WTC11 (cell line): ENCODE results near the gene ACTL7A. TPM values are rescaled to one million over a fixed set of nuclear protein-coding genes. Genes with fewer than 3 reads are reported as not detected.

Experiments used
- ATAC-seq: fragments of 200-7000 bp; cut with Tn5 transposase; 2 replicates; pipeline ENCODE4 v1.10.0; 2021; ENCODE audit warnings: mild to moderate bottlenecking, moderate library complexity
- CTCF ChIA-PET: fragments of 300-600 bp; sonication (Branson Sonifier 250); formaldehyde crosslinking; loops from one replicate; lab custom pipeline; 2021; ENCODE audit warnings: antibody characterized with exemption; lab: Charles Lee
- POLR2A ChIA-PET: fragments of 350-600 bp; sonication (Branson Sonifier 250); formaldehyde crosslinking; loops from one replicate; lab custom pipeline; 2021; ENCODE audit warnings: antibody characterized with exemption; lab: Charles Lee
- DNase-seq: peaks from one replicate; pipeline ENCODE4 v3.0.0; 2021; ENCODE audit warnings: low spot score
- H3K27ac Mint-ChIP-seq: 2 replicates; pipeline ENCODE4 v1.8.0; 2021; ENCODE audit warnings: mixed read lengths
- H3K27me3 Mint-ChIP-seq: 2 replicates; pipeline ENCODE4 v1.8.0; 2021; ENCODE audit warnings: low read depth, mild to moderate bottlenecking, moderate library complexity, mixed read lengths
- H3K36me3 Mint-ChIP-seq: 2 replicates; pipeline ENCODE4 v1.8.0; 2021; ENCODE audit warnings: mixed read lengths
- H3K4me1 Mint-ChIP-seq: 2 replicates; pipeline ENCODE4 v1.8.0; 2022; ENCODE audit warnings: mixed read lengths
- H3K4me3 Mint-ChIP-seq: 2 replicates; pipeline ENCODE4 v1.8.0; 2021; ENCODE audit warnings: mild to moderate bottlenecking, moderate library complexity, mixed read lengths
- H3K9me3 Mint-ChIP-seq: 2 replicates; pipeline ENCODE4 v1.8.0; 2021; ENCODE audit warnings: mixed read lengths
- ATF6 ChIP-seq: sonication (generic); formaldehyde crosslinking; IDR thresholded peaks from 2 replicates; pipeline ENCODE4 v1.8.1; 2023; ENCODE audit warnings: mild to moderate bottlenecking, missing genetic modification reagents
- CREM ChIP-seq: sonication (generic); formaldehyde crosslinking; IDR thresholded peaks from 2 replicates; pipeline ENCODE4 v1.8.1; 2022; ENCODE audit warnings: mild to moderate bottlenecking, missing genetic modification reagents, moderate library complexity
- E2F1 ChIP-seq: sonication (generic); formaldehyde crosslinking; IDR thresholded peaks from 2 replicates; pipeline ENCODE4 v1.8.0; 2022; ENCODE audit warnings: mild to moderate bottlenecking, missing genetic modification reagents
- FOXK1 ChIP-seq: sonication (generic); formaldehyde crosslinking; IDR thresholded peaks from 2 replicates; pipeline ENCODE4 v1.8.0; 2022; ENCODE audit warnings: mild to moderate bottlenecking, moderate library complexity, missing genetic modification reagents
- FOXP1 ChIP-seq: sonication (generic); formaldehyde crosslinking; IDR thresholded peaks from 2 replicates; pipeline ENCODE4 v1.8.0; 2022; ENCODE audit warnings: missing genetic modification reagents, mild to moderate bottlenecking, moderate library complexity, borderline replicate concordance
- FOXP4 ChIP-seq: sonication (generic); formaldehyde crosslinking; IDR thresholded peaks from 2 replicates; pipeline ENCODE4 v1.8.0; 2022; ENCODE audit warnings: mild to moderate bottlenecking, missing genetic modification reagents
- IRF1 ChIP-seq: sonication (generic); formaldehyde crosslinking; IDR thresholded peaks from 2 replicates; pipeline ENCODE4 v1.8.0; 2023; ENCODE audit warnings: missing genetic modification reagents
- JAZF1 ChIP-seq: fragments of 250-450 bp; sonication (Bioruptor Pico); IDR thresholded peaks from 2 replicates; pipeline ENCODE4 v1.9.0; 2021; ENCODE audit warnings: moderate library complexity, mild to moderate bottlenecking, inconsistent platforms
- JUN ChIP-seq: sonication (generic); formaldehyde crosslinking; IDR thresholded peaks from 2 replicates; pipeline ENCODE4 v1.8.0; 2023; ENCODE audit warnings: mild to moderate bottlenecking, missing genetic modification reagents
- NFYB ChIP-seq: sonication (generic); formaldehyde crosslinking; conservative IDR thresholded peaks from 2 replicates; pipeline ENCODE4 v1.8.0; 2022; ENCODE audit warnings: low read depth, missing genetic modification reagents
- NR1H2 ChIP-seq: sonication (generic); formaldehyde crosslinking; IDR thresholded peaks from 2 replicates; pipeline ENCODE4 v1.9.0; 2021; ENCODE audit warnings: mild to moderate bottlenecking, moderate library complexity, missing genetic modification reagents
- NR3C1 ChIP-seq: sonication (generic); formaldehyde crosslinking; conservative IDR thresholded peaks from 2 replicates; pipeline ENCODE4 v1.8.1; 2023; ENCODE audit warnings: low read depth, mild to moderate bottlenecking, missing genetic modification reagents
- RORB ChIP-seq: fragments of 250-450 bp; sonication (Bioruptor Pico); IDR thresholded peaks from 2 replicates; pipeline ENCODE4 v1.9.0; 2021; ENCODE audit warnings: mild to moderate bottlenecking
- USF2 ChIP-seq: sonication (generic); formaldehyde crosslinking; IDR thresholded peaks from 2 replicates; pipeline ENCODE4 v1.8.1; 2023; ENCODE audit warnings: mild to moderate bottlenecking, missing genetic modification reagents, moderate library complexity
- ZNF281 ChIP-seq: sonication (generic); formaldehyde crosslinking; IDR thresholded peaks from 2 replicates; pipeline ENCODE4 v1.8.0; 2023; ENCODE audit warnings: mild to moderate bottlenecking, missing genetic modification reagents
- ZSCAN18 ChIP-seq: fragments of 250-450 bp; sonication (Bioruptor Pico); IDR thresholded peaks from 2 replicates; pipeline ENCODE4 v2.1.2; 2022; ENCODE audit warnings: mild to moderate bottlenecking, moderate library complexity
- total RNA-seq: library from RNA; stranded (reverse); gene quantifications from 3 replicates; pipeline ENCODE4 v1.2.3, GENCODE V29; 2021

Gene ACTL7A
- total RNA-seq, 1 experiment from 2014 or later, result not detected

GRCh38 chr9:108861464-108861863 lies 602 bp upstream of the ACTL7A start (continued):
- TF ChIP-seq ATF6, result no peak
- no peak for TF ChIP-seq CREM (CRISPR knock-in tag)
- TF ChIP-seq E2F1, result no peak

- TF ChIP-seq FOXP4 (CRISPR knock-in tag), result no peak
- TF ChIP-seq JUN (CRISPR knock-in tag), result no peak
- TF ChIP-seq USF2 (CRISPR knock-in tag), result no peak
- no peak for TF ChIP-seq JAZF1
- TF ChIP-seq ZSCAN18, result no peak
- TF ChIP-seq NFYB (CRISPR knock-in tag), result no peak
- TF ChIP-seq IRF1 (CRISPR knock-in tag), result no peak
- TF ChIP-seq RORB, result no peak
- TF ChIP-seq FOXK1 (CRISPR knock-in tag), result no peak
- ChIA-PET CTCF (interaction anchor here (0.8 to 1.4 kb wide), 5 partner anchors 10 to 320 kb away, joined by 3 to 9 read pairs (median 4); no protein-coding TSS in a partner anchor), POLR2A (no interaction called here)
- Mint-ChIP-seq H3K27ac (no peak overlapping the region), H3K4me3 (no peak overlapping the region), H3K36me3 (peaks cover 13% of the 10 kb centered on the region), H3K9me3 (no peaks in the 10 kb centered on the region), H3K4me1 (no peaks in the 10 kb centered on the region), H3K27me3 (no peaks in the 10 kb centered on the region)
- DNase-seq, result no peak
- no peak for ATAC-seq
Observed at GRCh38 chr9:108863891-108864290, 1.8 kb downstream of the ACTL7A start.

GRCh38 chr9:108864446-108864845 lies 2.4 kb downstream of the ACTL7A start:
- H3K4me3 Mint-ChIP-seq, result no peak overlapping the region
- no peaks in the 10 kb centered on the region for H3K4me1 Mint-ChIP-seq
- ChIA-PET POLR2A (interaction anchor here (0.6 kb wide), 1 partner anchor 10 kb away, joined by 3 read pairs; no protein-coding TSS in a partner anchor), CTCF (interaction anchor here (0.6 to 1.4 kb wide), 8 partner anchors 11 to 1233 kb away, joined by 3 to 9 read pairs (median 3); no protein-coding TSS in a partner anchor)
- no peak for DNase-seq
- peak; percentile 71 for ATAC-seq
- peaks cover 14% of the 10 kb centered on the region for H3K36me3 Mint-ChIP-seq
- H3K9me3 Mint-ChIP-seq, result no peaks in the 10 kb centered on the region
- no peaks in the 10 kb centered on the region for H3K27me3 Mint-ChIP-seq
- no peak for TF ChIP-seq USF2 (CRISPR knock-in tag)
- no peak for TF ChIP-seq FOXP1
- no peak for TF ChIP-seq ZNF281 (CRISPR knock-in tag)
- no peak for TF ChIP-seq NR3C1 (CRISPR knock-in tag)
- TF ChIP-seq NR1H2 (CRISPR knock-in tag), result no peak
- no peak overlapping the region for H3K27ac Mint-ChIP-seq
